D721Med (cell line): ENCODE results near the gene GJA5.

Source experiments
- DNase-seq: peaks from one replicate; pipeline ENCODE4 v3.0.0; 2011; ENCODE audit warnings: low spot score; ENCODE audit not compliant: insufficient read length
- FAIRE-seq: peaks from 2 replicates; lab custom pipeline; 2011; peaks lifted over from hg19 to GRCh38; lab: Jason Lieb, UNC
- CTCF ChIP-seq: IDR thresholded peaks from 2 replicates; pipeline ENCODE4 v1.5.1; 2012; ENCODE audit warnings: mild to moderate bottlenecking, control low read depth; ENCODE audit not compliant: insufficient read depth; ENCODE audit errors: missing control alignments

GJA5 gene

GRCh38 chr1:147781056-147781471, 20.7 kb upstream of the GJA5 start:
- DNase-seq (no peak), FAIRE-seq (no peak)

GRCh38 chr1:147777694-147778093, 17.3 kb upstream of the GJA5 start:
- no peak for DNase-seq
- no peak for FAIRE-seq
- TF ChIP-seq CTCF = no peak

More at GRCh38 chr1:147781056-147781471, 20.7 kb upstream of the GJA5 start:
- TF ChIP-seq CTCF = no peak

GRCh38 chr1:147773215-147773715, 12.9 kb upstream of the GJA5 start:
- FAIRE-seq (no peak), DNase-seq (no peak)
- no peak for TF ChIP-seq CTCF

- DNase-seq (no peak), FAIRE-seq (no peak)
- TF ChIP-seq CTCF = no peak
Observed at GRCh38 chr1:147772570-147772969, 12.2 kb upstream of the GJA5 start.

GRCh38 chr1:147771226-147772125, 11.1 kb upstream of the GJA5 start:
- FAIRE-seq (no peak), DNase-seq (no peak)
- no peak for TF ChIP-seq CTCF

- no peak for TF ChIP-seq CTCF
- FAIRE-seq (no peak), DNase-seq (no peak)
Observed at GRCh38 chr1:147769106-147769505, 8.7 kb upstream of the GJA5 start.

GRCh38 chr1:147768582-147768981, 8.2 kb upstream of the GJA5 start:
- no peak for FAIRE-seq
- DNase-seq = no peak
- TF ChIP-seq CTCF = no peak
